ENCODE data around the gene GET3.
A peak's percentile ranks its signal among the peaks of the same experiment; 100 is the strongest.

GET3 gene

DNA sequence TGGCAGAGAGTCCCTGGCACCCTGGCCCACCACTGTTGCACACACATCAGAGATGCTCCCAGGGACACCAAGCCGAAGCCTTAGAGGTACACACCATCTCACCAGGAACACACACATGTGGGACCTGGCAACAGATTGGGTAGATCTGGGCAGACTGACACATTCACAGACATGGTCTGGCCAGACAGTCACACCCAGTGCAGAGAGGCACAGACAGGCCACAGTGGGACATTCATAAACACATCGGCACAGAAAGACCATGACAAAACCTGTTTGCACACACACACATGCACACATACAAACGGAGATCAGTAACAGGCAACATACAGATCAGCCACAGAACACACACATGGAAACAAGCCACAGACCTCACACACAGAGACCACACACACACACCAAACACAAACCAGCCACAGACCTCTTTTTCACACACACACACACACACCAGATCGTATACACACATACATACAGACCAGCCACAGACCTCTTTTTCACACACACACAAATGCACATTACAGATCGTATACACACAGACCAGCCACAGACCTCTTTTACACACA is 47.7 kb downstream of the GET3 start:
- Histone ChIP-seq H3K27me3 (ENCODE audit: insufficient read depth, low read length, poor library complexity) (no peaks in the 10 kb centered on the region), H3K4me1 (ENCODE audit: insufficient read depth, low read length) (peaks cover 50% of the 10 kb centered on the region), H3K79me2 (ENCODE audit: insufficient read depth, low read length) (no peaks in the 10 kb centered on the region), H3K4me2 (ENCODE audit: insufficient read depth, low read length) (0 out of 2 replicates have a peak overlapping the region, but pooled peaks have one; percentile 3), H3K36me3 (ENCODE audit: insufficient read depth, low read length) (no peaks in the 10 kb centered on the region), H3K4me3 (ENCODE audit: low read depth in 1 of 2, low read length in 2 of 2) (no peak overlapping the region), H3K9me3 (ENCODE audit: insufficient read depth, low read length, severe bottlenecking) (no peaks in the 10 kb centered on the region), H4K20me1 (ENCODE audit: insufficient read depth, low read length) (no peaks in the 10 kb centered on the region; the same call in 1 of the 2 replicates), H3K27ac (ENCODE audit: low read length) (peak overlapping the region; percentile 52), H3K9ac (ENCODE audit: low read depth, low read length) (no peak overlapping the region), H2AFZ (ENCODE audit: low read depth, low read length) (no peak overlapping the region)
- ATAC-seq (ENCODE audit: insufficient read depth, low read depth): no peak
- TF ChIP-seq EZH2 (IDR thresholded peaks at IDR 0.05; ENCODE audit: borderline replicate concordance, low read depth, low read length, severe bottlenecking): no peak
- DNase-seq: no peak

DNA sequence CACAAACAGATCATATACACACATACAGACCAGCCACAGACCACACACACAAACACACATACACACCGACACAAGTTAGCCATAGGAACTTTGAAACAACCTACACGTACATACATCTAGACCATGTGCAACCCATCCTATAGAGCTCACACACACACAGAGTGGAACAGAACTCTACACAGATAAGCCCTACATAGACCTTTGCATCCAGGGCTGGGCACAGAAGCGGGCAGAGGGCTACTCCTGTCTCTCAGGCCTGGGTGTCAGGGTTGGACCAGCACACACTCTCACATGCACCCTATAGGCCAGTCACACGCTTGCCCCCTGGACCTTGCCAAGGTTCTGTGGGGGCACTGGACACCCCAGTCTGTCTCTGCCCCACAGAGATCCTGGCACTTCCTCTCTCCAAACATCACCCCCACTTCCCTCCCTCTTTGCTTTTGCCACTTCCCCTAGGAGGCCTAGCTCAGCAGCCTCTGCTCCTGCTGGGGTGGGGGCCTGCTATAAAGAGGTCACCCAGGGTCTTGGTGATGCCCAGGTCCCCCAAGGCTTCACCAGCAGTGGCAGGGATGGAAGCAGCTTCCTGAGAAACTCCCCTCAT is 48.2 kb downstream of the GET3 start:
- Histone ChIP-seq H3K27me3 (ENCODE audit: insufficient read depth, low read length, poor library complexity) (no peaks in the 10 kb centered on the region), H3K4me3 (ENCODE audit: low read depth in 1 of 2, low read length in 2 of 2) (no peak overlapping the region), H3K4me1 (ENCODE audit: insufficient read depth, low read length) (peaks cover 56% of the 10 kb centered on the region), H3K4me2 (ENCODE audit: insufficient read depth, low read length) (no peak overlapping the region), H3K79me2 (ENCODE audit: insufficient read depth, low read length) (no peaks in the 10 kb centered on the region), H3K9ac (ENCODE audit: low read depth, low read length) (0 out of 2 replicates have a peak overlapping the region, but pooled peaks have one; percentile 13), H4K20me1 (ENCODE audit: insufficient read depth, low read length) (no peaks in the 10 kb centered on the region; the same call in 1 of the 2 replicates), H3K36me3 (ENCODE audit: insufficient read depth, low read length) (no peaks in the 10 kb centered on the region), H3K27ac (ENCODE audit: low read length) (peak overlapping the region; percentile 52), H3K9me3 (ENCODE audit: insufficient read depth, low read length, severe bottlenecking) (no peaks in the 10 kb centered on the region), H2AFZ (ENCODE audit: low read depth, low read length) (no peak overlapping the region)
- DNase-seq (no peak), ATAC-seq (ENCODE audit: insufficient read depth, low read depth) (no peak)
- TF ChIP-seq EZH2 (IDR thresholded peaks at IDR 0.05; ENCODE audit: borderline replicate concordance, low read depth, low read length, severe bottlenecking): no peak
- TF ChIP-seq, protein P1, sequence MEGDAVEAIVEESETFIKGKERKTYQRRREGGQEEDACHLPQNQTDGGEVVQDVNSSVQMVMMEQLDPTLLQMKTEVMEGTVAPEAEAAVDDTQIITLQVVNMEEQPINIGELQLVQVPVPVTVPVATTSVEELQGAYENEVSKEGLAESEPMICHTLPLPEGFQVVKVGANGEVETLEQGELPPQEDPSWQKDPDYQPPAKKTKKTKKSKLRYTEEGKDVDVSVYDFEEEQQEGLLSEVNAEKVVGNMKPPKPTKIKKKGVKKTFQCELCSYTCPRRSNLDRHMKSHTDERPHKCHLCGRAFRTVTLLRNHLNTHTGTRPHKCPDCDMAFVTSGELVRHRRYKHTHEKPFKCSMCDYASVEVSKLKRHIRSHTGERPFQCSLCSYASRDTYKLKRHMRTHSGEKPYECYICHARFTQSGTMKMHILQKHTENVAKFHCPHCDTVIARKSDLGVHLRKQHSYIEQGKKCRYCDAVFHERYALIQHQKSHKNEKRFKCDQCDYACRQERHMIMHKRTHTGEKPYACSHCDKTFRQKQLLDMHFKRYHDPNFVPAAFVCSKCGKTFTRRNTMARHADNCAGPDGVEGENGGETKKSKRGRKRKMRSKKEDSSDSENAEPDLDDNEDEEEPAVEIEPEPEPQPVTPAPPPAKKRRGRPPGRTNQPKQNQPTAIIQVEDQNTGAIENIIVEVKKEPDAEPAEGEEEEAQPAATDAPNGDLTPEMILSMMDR (IDR thresholded peaks at IDR 0.05; ENCODE audit: borderline replicate concordance, extremely low read depth, low read length, poor library complexity, severe bottlenecking): no peak

DNA sequence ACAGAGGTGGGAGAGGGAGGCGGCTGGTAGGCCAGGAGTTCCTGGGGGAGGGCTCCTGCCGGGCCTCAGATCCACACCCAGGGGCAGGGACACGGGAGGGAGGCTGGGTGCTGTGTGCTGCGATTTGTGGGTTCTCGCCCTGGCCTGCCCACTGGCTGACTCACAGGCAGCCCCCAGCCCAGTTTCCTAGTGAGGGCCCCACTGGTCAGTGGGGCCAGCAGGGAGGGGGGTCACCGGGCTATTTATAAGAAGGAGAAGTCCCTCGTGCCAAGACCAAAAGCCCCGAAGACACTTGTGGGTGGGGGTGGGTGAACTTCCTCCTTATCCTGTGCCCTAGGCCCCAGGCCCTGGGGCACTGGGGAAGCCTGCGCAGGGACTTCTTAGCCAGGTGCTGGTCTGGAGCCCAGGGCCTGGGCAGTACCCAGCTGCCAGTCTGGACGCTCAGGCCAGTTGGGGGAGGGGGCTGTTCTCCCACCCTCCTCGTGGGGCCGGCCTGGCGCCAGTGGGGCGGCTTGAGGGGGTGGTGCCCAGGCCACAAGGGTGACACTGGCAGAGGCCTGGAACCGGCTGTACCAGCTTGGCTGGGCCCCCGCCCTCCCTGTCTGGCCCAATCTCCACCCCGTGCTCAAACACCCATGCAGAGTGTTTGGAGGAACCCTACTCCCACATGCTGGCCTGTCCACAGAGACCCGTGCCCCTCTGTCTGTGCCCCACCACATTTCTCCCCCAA is 49.0 kb downstream of the GET3 start:
- H3K4me2 ChIP-seq (ENCODE audit: insufficient read depth, low read length): no peak overlapping the region
- H3K9me3 ChIP-seq (ENCODE audit: insufficient read depth, low read length, severe bottlenecking): no peaks in the 10 kb centered on the region
- no peak overlapping the region for H2AFZ ChIP-seq (ENCODE audit: low read depth, low read length)
- H3K9ac ChIP-seq (ENCODE audit: low read depth, low read length): 0 out of 2 replicates have a peak overlapping the region, but pooled peaks have one; percentile 13
- ATAC-seq (ENCODE audit: insufficient read depth, low read depth) (no peak), DNase-seq (no peak)
- no peaks in the 10 kb centered on the region for H3K79me2 ChIP-seq (ENCODE audit: insufficient read depth, low read length)
- H3K27me3 ChIP-seq (ENCODE audit: insufficient read depth, low read length, poor library complexity): no peaks in the 10 kb centered on the region
- H3K36me3 ChIP-seq (ENCODE audit: insufficient read depth, low read length): no peaks in the 10 kb centered on the region
- peaks cover 62% of the 10 kb centered on the region for H3K4me1 ChIP-seq (ENCODE audit: insufficient read depth, low read length)
- H3K27ac ChIP-seq (ENCODE audit: low read length): peak overlapping the region; percentile 26; the same call in 1 of the 2 replicates
- TF ChIP-seq, protein P1 (IDR thresholded peaks at IDR 0.05; ENCODE audit: borderline replicate concordance, extremely low read depth, low read length, poor library complexity, severe bottlenecking): no peak
- no peak for TF ChIP-seq EZH2 (IDR thresholded peaks at IDR 0.05; ENCODE audit: borderline replicate concordance, low read depth, low read length, severe bottlenecking)
- no peak overlapping the region for H3K4me3 ChIP-seq (ENCODE audit: low read depth in 1 of 2, low read length in 2 of 2)
- H4K20me1 ChIP-seq (ENCODE audit: insufficient read depth, low read length): no peaks in the 10 kb centered on the region; the same call in 1 of the 2 replicates

DNA sequence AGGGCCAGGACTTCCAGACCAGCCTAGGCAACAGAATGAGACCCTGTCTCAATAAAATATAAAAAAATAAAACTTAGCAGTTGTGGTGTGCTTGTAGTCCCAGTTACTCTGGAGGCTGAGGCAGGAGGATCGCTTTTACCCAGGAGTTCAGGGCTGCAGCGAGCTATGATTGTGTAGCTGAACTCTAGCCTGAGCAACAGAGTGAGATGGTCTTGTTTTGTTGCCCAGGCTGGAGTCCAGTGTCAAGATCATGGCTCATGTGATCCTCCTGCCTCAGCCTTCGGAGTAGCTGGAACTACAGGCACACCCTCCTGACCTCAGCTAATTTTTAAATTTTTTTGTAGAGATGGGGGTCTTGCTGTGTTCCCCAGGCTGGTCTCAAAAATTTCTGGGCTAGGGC is 49.7 kb downstream of the GET3 start:
- H3K79me2 ChIP-seq (ENCODE audit: insufficient read depth, low read length): peaks cover 6% of the 10 kb centered on the region
- ATAC-seq (ENCODE audit: insufficient read depth, low read depth): no peak
- no peak for DNase-seq
- H3K9ac ChIP-seq (ENCODE audit: low read depth, low read length): no peak overlapping the region
- H4K20me1 ChIP-seq (ENCODE audit: insufficient read depth, low read length): no peaks in the 10 kb centered on the region; the same call in 1 of the 2 replicates
- peaks cover 63% of the 10 kb centered on the region for H3K4me1 ChIP-seq (ENCODE audit: insufficient read depth, low read length)
- H3K27me3 ChIP-seq (ENCODE audit: insufficient read depth, low read length, poor library complexity): no peaks in the 10 kb centered on the region
- H2AFZ ChIP-seq (ENCODE audit: low read depth, low read length): no peak overlapping the region
- H3K27ac ChIP-seq (ENCODE audit: low read length): no peak overlapping the region
- H3K9me3 ChIP-seq (ENCODE audit: insufficient read depth, low read length, severe bottlenecking): no peaks in the 10 kb centered on the region
- H3K4me2 ChIP-seq (ENCODE audit: insufficient read depth, low read length): no peak overlapping the region
- no peak overlapping the region for H3K4me3 ChIP-seq (ENCODE audit: low read depth in 1 of 2, low read length in 2 of 2)
- no peaks in the 10 kb centered on the region for H3K36me3 ChIP-seq (ENCODE audit: insufficient read depth, low read length)
- TF ChIP-seq, protein P1 (IDR thresholded peaks at IDR 0.05; ENCODE audit: borderline replicate concordance, extremely low read depth, low read length, poor library complexity, severe bottlenecking): no peak
- no peak for TF ChIP-seq EZH2 (IDR thresholded peaks at IDR 0.05; ENCODE audit: borderline replicate concordance, low read depth, low read length, severe bottlenecking)

Data from DND-41 (cell line).